Ovary (tissue), 3 donors: ENCODE measurements around the gene PUSL1.

Experiments used
- POLR2A ChIP-seq: fragments of 450-650 bp; IDR thresholded peaks from one replicate; pipeline ENCODE4 v1.6.1; 2017; ENCODE audit warnings: antibody characterized with exemption, mild to moderate bottlenecking, moderate library complexity
- TF ChIP-seq, protein P1 (sequence below), 3 donors: fragments of 450-650 bp in 2 of 3; fragments of 200-600 bp in 1 of 3; IDR thresholded peaks; one replicate each; pipeline versions ENCODE4 v1.5.1 to v1.8.0; 2016 to 2022; ENCODE audit warnings: antibody characterized with exemption in 3 of 3, mild to moderate bottlenecking in 1 of 3
- donor health status: DM: no; HTN: no; CAD: no.

DNA sequence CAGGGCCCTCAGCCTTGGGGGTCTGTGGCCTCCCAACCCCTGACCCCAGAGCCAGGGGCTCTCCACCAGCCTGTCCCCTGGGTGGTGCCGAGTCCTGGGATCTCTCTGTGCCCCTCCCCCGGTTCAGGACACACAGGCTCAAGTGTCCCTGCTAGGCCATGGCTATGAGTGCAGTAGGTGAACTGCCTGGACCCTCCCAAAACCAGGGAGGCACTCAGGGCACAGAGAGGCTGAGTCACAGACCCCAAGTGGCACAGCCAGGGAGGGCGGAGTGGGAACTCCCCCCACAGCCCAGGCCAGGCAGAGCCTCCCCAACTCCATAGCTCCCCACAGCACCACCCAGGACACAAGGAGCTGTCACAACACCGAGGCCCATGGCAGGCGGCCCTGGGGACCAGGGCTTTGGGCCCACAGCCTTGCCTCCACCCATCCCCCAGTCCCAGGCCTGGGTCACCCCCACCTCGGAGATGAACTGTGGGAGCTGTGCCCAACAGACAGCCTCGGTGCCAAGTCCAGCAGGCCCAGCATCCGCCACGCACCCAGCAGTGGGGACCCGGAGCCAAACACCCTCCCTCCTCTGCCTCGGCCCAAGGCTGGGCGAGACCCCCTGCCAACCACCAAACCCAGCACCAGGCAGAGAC, 37.6 kb downstream of the PUSL1 start:
- TF ChIP-seq, protein P1, sequence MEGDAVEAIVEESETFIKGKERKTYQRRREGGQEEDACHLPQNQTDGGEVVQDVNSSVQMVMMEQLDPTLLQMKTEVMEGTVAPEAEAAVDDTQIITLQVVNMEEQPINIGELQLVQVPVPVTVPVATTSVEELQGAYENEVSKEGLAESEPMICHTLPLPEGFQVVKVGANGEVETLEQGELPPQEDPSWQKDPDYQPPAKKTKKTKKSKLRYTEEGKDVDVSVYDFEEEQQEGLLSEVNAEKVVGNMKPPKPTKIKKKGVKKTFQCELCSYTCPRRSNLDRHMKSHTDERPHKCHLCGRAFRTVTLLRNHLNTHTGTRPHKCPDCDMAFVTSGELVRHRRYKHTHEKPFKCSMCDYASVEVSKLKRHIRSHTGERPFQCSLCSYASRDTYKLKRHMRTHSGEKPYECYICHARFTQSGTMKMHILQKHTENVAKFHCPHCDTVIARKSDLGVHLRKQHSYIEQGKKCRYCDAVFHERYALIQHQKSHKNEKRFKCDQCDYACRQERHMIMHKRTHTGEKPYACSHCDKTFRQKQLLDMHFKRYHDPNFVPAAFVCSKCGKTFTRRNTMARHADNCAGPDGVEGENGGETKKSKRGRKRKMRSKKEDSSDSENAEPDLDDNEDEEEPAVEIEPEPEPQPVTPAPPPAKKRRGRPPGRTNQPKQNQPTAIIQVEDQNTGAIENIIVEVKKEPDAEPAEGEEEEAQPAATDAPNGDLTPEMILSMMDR (IDR thresholded peaks at IDR 0.05) = no peak
- TF ChIP-seq POLR2A = no peak
